ENCODE results near the gene MYH13.
A peak's percentile ranks its signal among the peaks of the same experiment; 100 is the strongest.

Gene MYH13

DNA sequence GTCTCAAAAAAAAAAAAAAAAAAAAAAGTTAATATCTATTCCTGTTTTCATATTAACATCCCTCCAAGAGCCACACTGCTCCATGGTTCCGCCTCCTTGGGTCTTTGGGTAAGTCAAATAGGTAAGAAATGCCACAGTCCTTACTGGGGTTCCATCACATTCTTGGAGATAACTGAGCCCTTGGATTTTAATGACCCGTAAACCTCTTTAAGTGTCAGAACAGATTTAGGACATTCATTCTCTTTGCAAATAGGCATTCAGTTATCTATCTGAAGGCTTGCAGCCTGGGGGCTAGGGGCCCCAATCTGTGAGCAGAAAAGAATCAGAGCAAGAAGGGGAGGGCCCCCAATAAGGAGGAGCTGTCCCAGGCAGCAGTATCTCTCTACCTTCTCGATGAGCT, 28.0 kb downstream of the MYH13 start:
- DNase-seq (ENCODE audit: low read depth), result no peak

DNA sequence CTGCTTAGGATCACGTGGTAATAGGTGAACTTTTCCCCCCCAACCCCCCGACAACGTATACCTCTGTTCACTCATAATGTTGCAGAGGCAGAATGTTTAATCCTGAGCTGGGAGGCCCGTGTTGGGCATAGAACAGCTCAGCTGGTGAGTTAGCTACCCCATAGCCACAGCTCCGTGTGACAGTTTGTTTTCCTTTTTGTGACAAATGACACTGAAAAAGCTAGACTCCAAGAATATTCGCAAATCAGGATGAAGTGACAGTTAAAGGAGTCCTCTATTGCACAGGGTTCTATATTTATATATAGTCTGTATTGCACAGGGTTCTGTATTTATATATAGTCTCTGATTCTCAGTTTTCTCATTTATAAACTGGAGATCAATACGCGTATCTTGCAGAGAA, 33.8 kb downstream of the MYH13 start:
- no peak for DNase-seq (ENCODE audit: low read depth)

- DNase-seq (ENCODE audit: low read depth), result no peak
Measured at GRCh38 chr17:10337976-10338375, 34.8 kb downstream of the MYH13 start.

DNA sequence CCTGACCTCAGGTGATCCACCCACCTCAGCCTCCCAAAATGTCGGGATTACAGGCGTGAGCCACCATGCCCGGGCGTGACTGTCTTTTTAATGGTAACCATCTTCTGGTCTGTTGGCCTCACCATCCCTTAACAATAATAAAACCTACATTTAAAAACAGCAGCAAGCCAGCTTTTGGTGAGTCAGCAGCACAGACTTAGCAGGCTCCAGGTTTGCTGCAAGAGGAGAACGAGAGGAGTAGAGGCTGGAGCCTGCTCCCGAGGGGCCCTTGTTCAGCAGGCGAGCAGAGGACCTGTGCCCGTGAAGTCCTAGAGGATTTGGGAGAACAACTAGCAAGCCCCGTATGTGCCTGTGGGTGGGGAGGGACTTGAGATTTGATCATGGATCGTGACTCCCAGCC, 35.7 kb downstream of the MYH13 start:
- no peak for DNase-seq (ENCODE audit: low read depth)

GRCh38 chr17:10336393-10336792, 36.4 kb downstream of the MYH13 start:
- no peak for DNase-seq (ENCODE audit: low read depth)

DNA sequence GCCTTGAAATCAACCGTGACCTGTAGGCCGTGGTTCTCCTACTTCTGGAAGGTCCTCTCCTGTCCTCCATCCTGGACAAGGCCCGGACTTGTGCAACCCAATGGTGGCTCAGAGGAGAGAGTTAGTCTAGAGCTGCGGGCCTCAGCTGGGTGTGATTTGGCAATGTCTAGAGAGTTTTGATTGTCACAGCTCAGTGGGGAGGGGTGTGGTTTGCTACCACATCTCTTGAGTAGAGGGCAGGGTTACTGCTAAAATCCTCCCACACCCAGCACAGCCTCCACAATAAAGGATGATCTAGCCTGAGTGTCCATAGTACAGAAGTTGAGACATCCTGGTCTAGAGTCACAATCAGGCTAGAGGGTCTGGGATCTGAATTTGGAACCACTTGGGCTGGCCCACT, 40.3 kb downstream of the MYH13 start:
- no peak for DNase-seq (ENCODE audit: low read depth)

- DNase-seq (ENCODE audit: low read depth), result no peak
Measured at GRCh38 chr17:10328971-10329923, 43.6 kb downstream of the MYH13 start.

DNA sequence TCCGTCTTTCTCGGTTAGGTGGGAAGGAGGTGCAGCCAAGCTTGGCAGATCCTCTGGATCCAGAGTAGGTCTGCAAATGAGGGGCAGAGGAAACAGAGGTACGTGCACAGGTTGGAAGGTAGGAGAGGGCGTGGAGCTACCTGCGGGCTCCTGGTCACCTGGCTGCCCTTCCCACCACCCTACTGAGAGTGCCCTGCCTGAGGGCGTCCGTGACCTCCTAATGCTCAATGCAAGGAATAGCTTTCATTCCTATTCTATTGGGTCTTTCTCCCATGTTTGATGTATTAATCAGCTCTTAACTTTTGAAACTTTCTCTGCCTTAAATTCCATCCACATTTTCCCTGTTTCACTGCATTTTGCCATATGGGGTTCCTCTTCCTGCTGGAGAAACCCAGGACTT, 44.6 kb downstream of the MYH13 start:
- no peak for DNase-seq (ENCODE audit: low read depth)

- peak; percentile 4 for DNase-seq (ENCODE audit: low read depth)
Measured at GRCh38 chr17:10327640-10328039, 45.2 kb downstream of the MYH13 start.

DNA sequence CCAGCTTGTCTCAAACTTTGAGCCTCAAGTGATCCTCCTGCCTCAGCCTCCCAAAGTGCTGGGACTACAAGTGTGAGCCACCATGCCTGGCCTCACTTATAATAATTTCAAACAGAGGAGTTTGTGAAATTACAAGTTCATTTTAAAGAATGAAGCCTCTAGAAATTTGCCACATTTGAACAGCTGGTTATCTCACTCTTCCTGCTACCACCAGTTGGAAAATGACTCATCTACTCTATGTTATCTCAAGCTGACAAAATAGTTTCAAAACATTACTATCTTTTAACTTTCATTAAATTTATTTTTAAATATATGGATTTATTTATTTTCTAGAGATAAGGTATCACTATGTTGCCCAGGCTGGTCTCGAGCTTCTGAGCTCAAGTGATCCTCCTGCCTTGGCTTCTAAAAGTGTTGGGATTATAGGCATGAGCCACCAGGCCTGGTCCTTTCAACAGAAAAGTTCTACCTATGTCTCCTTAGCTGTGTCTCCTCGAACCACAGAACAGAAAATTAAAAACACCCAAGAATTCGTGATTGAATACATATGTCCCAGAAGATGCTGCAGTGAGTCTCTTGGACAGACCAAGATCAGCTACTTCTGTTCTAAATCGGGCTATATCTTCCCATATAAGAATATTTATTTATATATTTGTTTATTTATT, 47.6 kb downstream of the MYH13 start:
- DNase-seq (ENCODE audit: low read depth), result no peak

DNA sequence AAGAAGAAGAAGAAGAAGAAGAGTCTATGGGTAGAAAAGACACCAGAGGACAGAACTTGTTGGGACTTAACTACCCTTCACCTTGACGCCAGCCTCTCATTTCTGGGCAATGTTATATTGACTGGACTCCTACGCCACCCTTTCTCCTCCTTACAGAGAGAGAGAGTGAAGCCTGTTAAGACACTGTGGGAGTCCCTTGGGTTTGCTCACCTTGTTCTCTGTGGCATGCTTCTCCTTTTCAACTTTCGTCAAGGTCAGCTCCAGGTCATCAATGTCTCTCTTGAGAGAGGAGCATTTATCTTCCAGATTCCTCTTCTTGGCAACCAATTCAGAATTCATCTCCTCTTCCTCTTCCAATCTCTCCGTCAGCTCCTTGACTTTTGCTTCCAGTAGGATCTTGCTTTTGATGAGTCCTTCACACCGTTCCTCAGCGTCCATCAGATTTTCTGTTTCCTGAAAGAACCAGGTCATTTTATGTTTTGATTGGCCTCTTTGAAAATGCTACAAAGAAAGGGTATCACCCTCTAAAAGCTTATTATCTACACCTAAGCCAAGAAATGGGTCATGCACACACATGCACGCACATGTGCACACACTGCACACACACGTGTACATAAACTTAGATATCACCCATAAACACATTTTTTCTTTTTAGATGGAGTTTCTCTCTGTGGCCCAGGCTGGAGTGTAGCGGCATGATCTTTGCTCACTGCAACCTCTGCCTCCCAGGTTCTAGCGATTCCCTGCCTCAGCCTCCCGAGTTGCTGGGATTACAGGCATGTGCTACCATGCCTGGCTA, 48.8 kb downstream of the MYH13 start:
- DNase-seq (ENCODE audit: low read depth), result no peak

GRCh38 chr17:10318535-10318934, 54.3 kb downstream of the MYH13 start:
- no peak for DNase-seq (ENCODE audit: low read depth)

DNA sequence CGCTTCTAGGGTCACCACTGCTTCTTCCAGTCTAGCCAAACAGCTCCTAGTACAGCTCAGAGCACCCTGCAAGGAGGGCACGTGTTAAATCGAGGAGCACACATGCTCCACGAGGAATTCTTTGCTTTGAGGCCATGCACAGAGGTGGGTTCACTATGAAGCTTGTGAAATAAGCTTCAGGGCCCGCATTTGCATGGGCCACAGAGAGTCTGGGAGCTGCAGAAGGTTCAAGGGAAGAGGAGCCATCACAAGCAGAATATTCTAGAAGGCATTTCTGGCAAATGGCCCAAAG, 55.3 kb downstream of the MYH13 start:
- DNase-seq (ENCODE audit: low read depth), result no peak

- DNase-seq (ENCODE audit: low read depth), result no peak
Measured at GRCh38 chr17:10316801-10317542, 55.8 kb downstream of the MYH13 start.

- DNase-seq (ENCODE audit: low read depth), result no peak
Measured at GRCh38 chr17:10314329-10314728, 58.5 kb downstream of the MYH13 start.

GRCh38 chr17:10313037-10313672, 59.7 kb downstream of the MYH13 start:
- DNase-seq (ENCODE audit: low read depth), result no peak

- DNase-seq (ENCODE audit: low read depth), result no peak
Measured at GRCh38 chr17:10311131-10311530, 61.7 kb downstream of the MYH13 start.

- DNase-seq (ENCODE audit: low read depth), result no peak
Measured at GRCh38 chr17:10309003-10309974, 63.5 kb downstream of the MYH13 start.

DNA sequence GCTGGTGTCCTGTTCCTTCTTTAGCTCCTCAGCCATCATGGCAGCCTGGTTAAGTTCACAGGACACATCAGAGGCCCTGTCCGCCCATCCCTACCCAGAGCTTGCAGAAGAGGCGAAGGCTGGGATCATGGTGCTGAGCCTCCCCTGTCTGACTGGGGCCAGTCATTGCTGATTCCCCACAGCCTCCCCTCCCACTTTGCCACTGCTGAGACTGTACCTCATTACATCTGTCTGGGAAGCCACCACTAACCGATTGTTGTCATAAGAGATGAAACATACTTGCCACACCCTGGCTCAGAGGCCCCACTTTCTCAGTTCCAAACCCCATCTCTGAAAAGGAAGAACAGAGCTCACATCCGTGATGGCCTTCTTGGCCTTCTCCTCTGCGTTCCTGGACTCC, 66.2 kb downstream of the MYH13 start:
- no peak for DNase-seq (ENCODE audit: low read depth)

DNA sequence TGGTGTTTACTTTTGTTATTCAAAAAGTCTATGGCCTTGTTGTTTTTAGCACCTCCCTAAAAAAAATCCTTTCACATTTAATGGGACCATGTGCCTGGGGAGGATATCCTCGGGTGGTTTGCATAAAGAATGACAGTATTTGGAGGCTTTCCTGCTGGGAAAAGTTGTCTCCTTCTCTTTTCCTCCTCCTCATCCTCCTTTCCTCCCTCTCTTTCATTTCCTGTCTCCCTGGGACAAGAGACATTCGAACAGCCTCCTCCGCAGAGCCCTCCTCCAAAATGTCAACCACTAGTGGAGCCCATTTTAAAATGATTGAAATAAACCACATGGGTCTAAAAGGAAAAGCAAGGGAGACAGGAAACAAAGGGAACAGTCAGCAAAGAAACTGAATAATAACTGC, 67.4 kb downstream of the MYH13 start:
- no peak for DNase-seq (ENCODE audit: low read depth)
